ENCODE data around the gene DCBLD2.
"Not testable (repeated sequence)": the region's sequence is repeated elsewhere in the genome, so short reads cannot be mapped to it uniquely, and the experiment has no call there.

Gene DCBLD2

GRCh38 chr3:98877132-98877531, 24.4 kb downstream of the DCBLD2 start:
- Histone ChIP-seq H3K9ac (ENCODE audit: low read length in 5 of 5) (no peak overlapping the region), H3K4me1 (ENCODE audit: control insufficient read depth in 5 of 5, insufficient read depth in 5 of 5, low read length in 5 of 5) (no peaks in the 10 kb centered on the region), H3K27me3 (ENCODE audit: control insufficient read depth in 5 of 5, insufficient read depth in 4 of 5, low read length in 5 of 5) (no peaks in the 10 kb centered on the region), H3K4me3 (ENCODE audit: low read depth in 1 of 5, low read length in 5 of 5) (no peak overlapping the region), H3K36me3 (ENCODE audit: control insufficient read depth in 5 of 5, insufficient read depth in 5 of 5, low read length in 5 of 5) (peaks cover 0 to 15% (median 7%) of the 10 kb centered on the region in 5 donors), H3K27ac (ENCODE audit: low read depth, low read length) (no peak overlapping the region), H3K9me3 (ENCODE audit: control insufficient read depth in 5 of 5, low read length in 5 of 5) (no peaks in the 10 kb centered on the region)

GRCh38 chr3:98875535-98875934, 26.0 kb downstream of the DCBLD2 start:
- Histone ChIP-seq H3K27ac (ENCODE audit: low read depth, low read length) (no peak overlapping the region), H3K27me3 (ENCODE audit: control insufficient read depth in 5 of 5, insufficient read depth in 4 of 5, low read length in 5 of 5) (no peaks in the 10 kb centered on the region), H3K4me1 (ENCODE audit: control insufficient read depth in 5 of 5, insufficient read depth in 5 of 5, low read length in 5 of 5) (no peaks in the 10 kb centered on the region), H3K4me3 (ENCODE audit: low read depth in 1 of 5, low read length in 5 of 5) (no peak overlapping the region), H3K36me3 (ENCODE audit: control insufficient read depth in 5 of 5, insufficient read depth in 5 of 5, low read length in 5 of 5) (peaks cover 0 to 12% (median 5%) of the 10 kb centered on the region in 5 donors), H3K9me3 (ENCODE audit: control insufficient read depth in 5 of 5, low read length in 5 of 5) (no peaks in the 10 kb centered on the region), H3K9ac (ENCODE audit: low read length in 5 of 5) (no peak overlapping the region)

- Histone ChIP-seq H3K4me1 (ENCODE audit: control insufficient read depth in 5 of 5, insufficient read depth in 5 of 5, low read length in 5 of 5) (no peaks in the 10 kb centered on the region), H3K27ac (ENCODE audit: low read depth, low read length) (no peak overlapping the region), H3K9ac (ENCODE audit: low read length in 5 of 5) (no peak overlapping the region), H3K9me3 (ENCODE audit: control insufficient read depth in 5 of 5, low read length in 5 of 5) (no peaks in the 10 kb centered on the region), H3K36me3 (ENCODE audit: control insufficient read depth in 5 of 5, insufficient read depth in 5 of 5, low read length in 5 of 5) (peaks cover 0 to 5% (median 1%) of the 10 kb centered on the region in 5 donors), H3K27me3 (ENCODE audit: control insufficient read depth in 5 of 5, insufficient read depth in 4 of 5, low read length in 5 of 5) (no peaks in the 10 kb centered on the region), H3K4me3 (ENCODE audit: low read depth in 1 of 5, low read length in 5 of 5) (no peak overlapping the region)
These were observed 26.8 kb downstream of the DCBLD2 start for GRCh38 chr3:98874602-98875249.

DNA sequence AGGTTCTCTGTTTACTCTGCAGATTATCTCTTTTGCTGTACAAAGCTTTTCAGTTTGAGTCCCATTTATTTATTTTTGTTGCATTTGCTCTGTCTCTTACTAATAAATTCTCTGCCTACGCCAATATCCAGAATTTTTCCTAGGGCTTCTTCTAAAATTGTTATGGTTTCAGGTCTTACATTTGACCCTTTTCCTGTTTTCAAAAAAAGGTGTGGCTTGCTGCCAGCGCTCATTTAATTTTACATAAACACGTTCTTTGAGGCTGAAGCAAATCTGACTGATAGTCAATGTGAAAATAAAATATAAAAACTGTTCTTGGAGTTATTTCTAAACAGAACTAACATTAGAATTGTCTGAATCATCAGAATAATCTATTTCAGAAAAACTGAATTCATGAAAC, 32.1 kb downstream of the DCBLD2 start:
- no peak overlapping the region for H3K4me3 ChIP-seq (ENCODE audit: low read depth in 1 of 5, low read length in 5 of 5)
- H3K9ac ChIP-seq (ENCODE audit: low read length in 5 of 5): no peak overlapping the region
- H3K9me3 ChIP-seq (ENCODE audit: control insufficient read depth in 5 of 5, low read length in 5 of 5): no peaks in the 10 kb centered on the region

DNA sequence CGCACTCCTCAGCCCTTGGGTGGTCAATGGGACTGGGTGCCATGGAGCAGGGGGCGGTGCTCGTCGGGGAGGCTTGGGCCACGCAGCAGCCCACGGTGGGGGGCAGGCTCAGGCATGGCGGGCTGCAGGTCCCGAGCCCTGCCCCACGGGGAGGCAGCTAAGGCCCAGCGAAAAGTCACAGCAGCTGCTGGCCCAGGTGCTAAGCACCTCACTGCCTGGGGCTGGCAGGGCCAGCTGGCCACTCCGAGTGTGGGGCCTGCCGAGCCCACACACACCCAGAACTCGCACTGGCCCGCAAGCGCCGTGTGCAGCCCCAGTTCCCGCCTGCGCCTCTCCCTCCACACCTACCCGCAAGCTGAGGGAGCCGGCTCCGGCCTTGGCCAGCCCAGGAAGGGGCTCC, 43.5 kb downstream of the DCBLD2 start:
- H3K27me3 ChIP-seq (ENCODE audit: control insufficient read depth in 5 of 5, insufficient read depth in 4 of 5, low read length in 5 of 5); H3K4me1 ChIP-seq (ENCODE audit: control insufficient read depth in 5 of 5, insufficient read depth in 5 of 5, low read length in 5 of 5); H3K9ac ChIP-seq (ENCODE audit: low read length in 5 of 5); H3K27ac ChIP-seq (ENCODE audit: low read depth, low read length); H3K4me3 ChIP-seq (ENCODE audit: low read depth in 1 of 5, low read length in 5 of 5): not testable (repeated sequence)
- peaks cover 0 to 14% (median 3%) of the 10 kb centered on the region in 5 donors for H3K36me3 ChIP-seq (ENCODE audit: control insufficient read depth in 5 of 5, insufficient read depth in 5 of 5, low read length in 5 of 5)
- H3K9me3 ChIP-seq (ENCODE audit: control insufficient read depth in 5 of 5, low read length in 5 of 5): peaks cover 0 to 15% (median 9%) of the 10 kb centered on the region in 5 donors

More for the DNA sequence above, 32.1 kb downstream of the DCBLD2 start:
- Histone ChIP-seq H3K4me1 (ENCODE audit: control insufficient read depth in 5 of 5, insufficient read depth in 5 of 5, low read length in 5 of 5) (no peaks in the 10 kb centered on the region), H3K36me3 (ENCODE audit: control insufficient read depth in 5 of 5, insufficient read depth in 5 of 5, low read length in 5 of 5) (peaks cover 0 to 2% (median 0%) of the 10 kb centered on the region in 5 donors), H3K27ac (ENCODE audit: low read depth, low read length) (no peak overlapping the region), H3K27me3 (ENCODE audit: control insufficient read depth in 5 of 5, insufficient read depth in 4 of 5, low read length in 5 of 5) (no peaks in the 10 kb centered on the region)

- H3K36me3 ChIP-seq (ENCODE audit: control insufficient read depth in 5 of 5, insufficient read depth in 5 of 5, low read length in 5 of 5): peaks cover 0 to 14% (median 3%) of the 10 kb centered on the region in 5 donors
- H3K4me1 ChIP-seq (ENCODE audit: control insufficient read depth in 5 of 5, insufficient read depth in 5 of 5, low read length in 5 of 5); H3K4me3 ChIP-seq (ENCODE audit: low read depth in 1 of 5, low read length in 5 of 5); H3K27ac ChIP-seq (ENCODE audit: low read depth, low read length); H3K27me3 ChIP-seq (ENCODE audit: control insufficient read depth in 5 of 5, insufficient read depth in 4 of 5, low read length in 5 of 5); H3K9ac ChIP-seq (ENCODE audit: low read length in 5 of 5): not testable (repeated sequence)
- peaks cover 0 to 15% (median 9%) of the 10 kb centered on the region in 5 donors for H3K9me3 ChIP-seq (ENCODE audit: control insufficient read depth in 5 of 5, low read length in 5 of 5)
These were observed 44.2 kb downstream of the DCBLD2 start for GRCh38 chr3:98857258-98857657.

- H3K4me1 ChIP-seq (ENCODE audit: control insufficient read depth in 5 of 5, insufficient read depth in 5 of 5, low read length in 5 of 5): no peaks in the 10 kb centered on the region
- no peaks in the 10 kb centered on the region for H3K27me3 ChIP-seq (ENCODE audit: control insufficient read depth in 5 of 5, insufficient read depth in 4 of 5, low read length in 5 of 5)
- H3K9ac ChIP-seq (ENCODE audit: low read length in 5 of 5): no peak overlapping the region
- no peak overlapping the region for H3K27ac ChIP-seq (ENCODE audit: low read depth, low read length)
- peaks cover 0 to 15% (median 9%) of the 10 kb centered on the region in 5 donors for H3K9me3 ChIP-seq (ENCODE audit: control insufficient read depth in 5 of 5, low read length in 5 of 5)
- H3K4me3 ChIP-seq (ENCODE audit: low read depth in 1 of 5, low read length in 5 of 5): no peak overlapping the region
- peaks cover 0 to 14% (median 3%) of the 10 kb centered on the region in 5 donors for H3K36me3 ChIP-seq (ENCODE audit: control insufficient read depth in 5 of 5, insufficient read depth in 5 of 5, low read length in 5 of 5)
These were observed 44.8 kb downstream of the DCBLD2 start for GRCh38 chr3:98856724-98857123.

DNA sequence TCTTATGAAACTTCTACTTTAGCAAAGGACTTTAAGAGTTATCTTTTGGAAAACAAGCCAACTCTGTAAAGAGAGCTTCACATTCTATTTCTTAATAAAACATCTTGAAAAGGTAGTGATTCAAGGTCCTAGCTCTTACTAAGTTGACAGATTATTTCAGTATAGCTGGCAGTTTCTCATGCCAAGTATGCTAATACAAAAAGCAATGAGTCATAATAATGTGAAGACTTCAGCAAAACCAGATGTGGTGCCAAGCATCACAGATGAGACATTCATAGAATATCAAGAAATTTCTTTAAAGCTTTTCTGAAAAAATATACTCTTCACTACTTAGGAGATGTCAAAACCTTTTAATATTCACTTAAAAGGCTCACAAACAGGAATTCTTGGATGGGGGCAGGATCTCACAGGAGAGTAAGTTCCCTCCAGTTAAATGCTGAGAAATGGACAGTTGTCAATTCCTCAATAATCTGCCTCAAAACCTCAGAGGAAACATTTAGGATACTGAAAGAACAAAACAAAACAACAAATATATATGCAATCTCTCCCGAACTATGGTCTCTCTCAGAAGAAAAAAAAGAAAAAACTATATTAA, 45.6 kb downstream of the DCBLD2 start:
- Histone ChIP-seq H3K9me3 (ENCODE audit: control insufficient read depth in 5 of 5, low read length in 5 of 5) (peaks cover 0 to 15% (median 9%) of the 10 kb centered on the region in 5 donors), H3K27me3 (ENCODE audit: control insufficient read depth in 5 of 5, insufficient read depth in 4 of 5, low read length in 5 of 5) (no peaks in the 10 kb centered on the region), H3K9ac (ENCODE audit: low read length in 5 of 5) (no peak overlapping the region), H3K4me1 (ENCODE audit: control insufficient read depth in 5 of 5, insufficient read depth in 5 of 5, low read length in 5 of 5) (no peaks in the 10 kb centered on the region), H3K27ac (ENCODE audit: low read depth, low read length) (no peak overlapping the region), H3K36me3 (ENCODE audit: control insufficient read depth in 5 of 5, insufficient read depth in 5 of 5, low read length in 5 of 5) (peaks cover 0 to 14% (median 3%) of the 10 kb centered on the region in 5 donors), H3K4me3 (ENCODE audit: low read depth in 1 of 5, low read length in 5 of 5) (no peak overlapping the region)

DNA sequence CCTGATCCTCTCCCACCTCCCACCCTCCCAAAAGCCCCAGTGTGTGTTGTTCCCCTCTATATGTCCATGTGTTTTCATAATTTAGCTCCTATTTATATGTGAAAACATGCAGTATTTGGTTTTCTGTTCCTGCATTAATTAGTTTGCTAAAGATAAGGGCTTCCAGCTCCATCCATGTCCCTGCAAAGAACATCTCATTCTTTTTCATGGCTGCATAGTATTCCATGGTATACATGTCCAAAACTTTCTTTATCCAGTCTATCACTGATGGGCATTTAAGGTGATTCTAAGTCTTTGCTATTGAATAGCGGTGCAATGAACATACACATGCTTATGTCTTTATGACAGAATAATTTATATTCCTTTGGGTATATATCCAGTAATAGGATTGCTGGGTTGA, 53.4 kb downstream of the DCBLD2 start:
- Histone ChIP-seq H3K36me3 (ENCODE audit: control insufficient read depth in 5 of 5, insufficient read depth in 5 of 5, low read length in 5 of 5) (peaks cover 0 to 13% (median 8%) of the 10 kb centered on the region in 5 donors), H3K27ac (ENCODE audit: low read depth, low read length) (no peak overlapping the region), H3K4me1 (ENCODE audit: control insufficient read depth in 5 of 5, insufficient read depth in 5 of 5, low read length in 5 of 5) (peaks cover 0 to 3% (median 0%) of the 10 kb centered on the region in 5 donors), H3K9ac (ENCODE audit: low read length in 5 of 5) (no peak overlapping the region), H3K4me3 (ENCODE audit: low read depth in 1 of 5, low read length in 5 of 5) (no peak overlapping the region), H3K9me3 (ENCODE audit: control insufficient read depth in 5 of 5, low read length in 5 of 5) (peaks cover 0 to 5% (median 0%) of the 10 kb centered on the region in 5 donors), H3K27me3 (ENCODE audit: control insufficient read depth in 5 of 5, insufficient read depth in 4 of 5, low read length in 5 of 5) (no peaks in the 10 kb centered on the region)

GRCh38 chr3:98846101-98846500, 55.4 kb downstream of the DCBLD2 start:
- H3K9me3 ChIP-seq (ENCODE audit: control insufficient read depth in 5 of 5, low read length in 5 of 5): peaks cover 0 to 5% (median 0%) of the 10 kb centered on the region in 5 donors
- no peaks in the 10 kb centered on the region for H3K27me3 ChIP-seq (ENCODE audit: control insufficient read depth in 5 of 5, insufficient read depth in 4 of 5, low read length in 5 of 5)
- peaks cover 0 to 3% (median 0%) of the 10 kb centered on the region in 5 donors for H3K4me1 ChIP-seq (ENCODE audit: control insufficient read depth in 5 of 5, insufficient read depth in 5 of 5, low read length in 5 of 5)
- no peak overlapping the region for H3K4me3 ChIP-seq (ENCODE audit: low read depth in 1 of 5, low read length in 5 of 5)
- no peak overlapping the region for H3K9ac ChIP-seq (ENCODE audit: low read length in 5 of 5)
- no peak overlapping the region for H3K27ac ChIP-seq (ENCODE audit: low read depth, low read length)
- peaks cover 0 to 13% (median 8%) of the 10 kb centered on the region in 5 donors for H3K36me3 ChIP-seq (ENCODE audit: control insufficient read depth in 5 of 5, insufficient read depth in 5 of 5, low read length in 5 of 5)
